ENCODE results near the gene GLYR1. TPM values are rescaled to one million over a fixed set of nuclear protein-coding genes. Genes with fewer than 3 reads are reported as not detected.

GLYR1 gene
- polyA plus RNA-seq, 1 donor from 2014 or later, result 78.6 TPM

DNA sequence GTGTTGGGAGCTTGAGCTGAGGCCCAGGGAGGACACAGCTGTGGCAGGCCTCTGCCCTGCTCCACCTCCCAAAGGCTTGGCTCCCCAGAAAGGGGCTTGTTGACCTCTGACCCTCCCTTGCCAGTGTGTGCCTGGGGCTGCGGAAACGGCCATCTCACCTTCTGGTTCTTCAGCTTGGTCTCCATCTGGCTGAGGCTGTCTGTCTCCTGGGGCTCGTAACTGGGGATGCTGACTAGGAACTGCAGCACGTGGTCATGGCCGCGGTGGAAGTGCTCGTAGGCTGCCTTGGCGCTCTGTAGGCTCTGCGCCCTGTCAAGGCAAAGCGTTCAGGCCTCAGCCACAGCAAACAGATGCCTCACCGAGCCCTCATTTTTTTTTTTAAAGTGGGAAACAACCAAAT lies 42.9 kb upstream of the GLYR1 start:
- no peaks in the 10 kb centered on the region for H3F3A ChIP-seq (ENCODE audit: insufficient read depth, low read length, poor library complexity, severe bottlenecking)
- H4K20me1 ChIP-seq (ENCODE audit: insufficient read depth), result no peaks in the 10 kb centered on the region
- no peaks in the 10 kb centered on the region for H3K9me3 ChIP-seq (ENCODE audit: low read length)
- no peak overlapping the region for H2AFZ ChIP-seq (ENCODE audit: low read depth, low read length)
- H3K36me3 ChIP-seq (ENCODE audit: insufficient read depth, low read length), result no peaks in the 10 kb centered on the region
- no peak overlapping the region for H3K4me3 ChIP-seq (ENCODE audit: low read length)
- H3K4me2 ChIP-seq (ENCODE audit: low read length), result no peak overlapping the region
- no peaks in the 10 kb centered on the region for H3K9me2 ChIP-seq (ENCODE audit: insufficient read depth, low read length)
- no peak overlapping the region for H3K9ac ChIP-seq (ENCODE audit: low read length)
- H3K27me3 ChIP-seq (ENCODE audit: insufficient read depth, low read depth, low read length), result no peaks in the 10 kb centered on the region
- H3K79me2 ChIP-seq (replicated peaks; ENCODE audit: insufficient read depth, low read length), result no peaks in the 10 kb centered on the region
- TF ChIP-seq, protein P1, sequence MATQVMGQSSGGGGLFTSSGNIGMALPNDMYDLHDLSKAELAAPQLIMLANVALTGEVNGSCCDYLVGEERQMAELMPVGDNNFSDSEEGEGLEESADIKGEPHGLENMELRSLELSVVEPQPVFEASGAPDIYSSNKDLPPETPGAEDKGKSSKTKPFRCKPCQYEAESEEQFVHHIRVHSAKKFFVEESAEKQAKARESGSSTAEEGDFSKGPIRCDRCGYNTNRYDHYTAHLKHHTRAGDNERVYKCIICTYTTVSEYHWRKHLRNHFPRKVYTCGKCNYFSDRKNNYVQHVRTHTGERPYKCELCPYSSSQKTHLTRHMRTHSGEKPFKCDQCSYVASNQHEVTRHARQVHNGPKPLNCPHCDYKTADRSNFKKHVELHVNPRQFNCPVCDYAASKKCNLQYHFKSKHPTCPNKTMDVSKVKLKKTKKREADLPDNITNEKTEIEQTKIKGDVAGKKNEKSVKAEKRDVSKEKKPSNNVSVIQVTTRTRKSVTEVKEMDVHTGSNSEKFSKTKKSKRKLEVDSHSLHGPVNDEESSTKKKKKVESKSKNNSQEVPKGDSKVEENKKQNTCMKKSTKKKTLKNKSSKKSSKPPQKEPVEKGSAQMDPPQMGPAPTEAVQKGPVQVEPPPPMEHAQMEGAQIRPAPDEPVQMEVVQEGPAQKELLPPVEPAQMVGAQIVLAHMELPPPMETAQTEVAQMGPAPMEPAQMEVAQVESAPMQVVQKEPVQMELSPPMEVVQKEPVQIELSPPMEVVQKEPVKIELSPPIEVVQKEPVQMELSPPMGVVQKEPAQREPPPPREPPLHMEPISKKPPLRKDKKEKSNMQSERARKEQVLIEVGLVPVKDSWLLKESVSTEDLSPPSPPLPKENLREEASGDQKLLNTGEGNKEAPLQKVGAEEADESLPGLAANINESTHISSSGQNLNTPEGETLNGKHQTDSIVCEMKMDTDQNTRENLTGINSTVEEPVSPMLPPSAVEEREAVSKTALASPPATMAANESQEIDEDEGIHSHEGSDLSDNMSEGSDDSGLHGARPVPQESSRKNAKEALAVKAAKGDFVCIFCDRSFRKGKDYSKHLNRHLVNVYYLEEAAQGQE (IDR thresholded peaks at IDR 0.05; ENCODE audit: borderline replicate concordance), result no peak
- no peak for TF ChIP-seq EZH2 (IDR thresholded peaks at IDR 0.05; ENCODE audit: borderline replicate concordance, insufficient read depth, low read length, poor library complexity, severe bottlenecking)
- TF ChIP-seq EP300 (conservative IDR thresholded peaks at IDR 0.05; ENCODE audit: poor library complexity, severe bottlenecking), result no peak
- no peak for TF ChIP-seq RAD21 (conservative IDR thresholded peaks at IDR 0.05)
- no peak for TF ChIP-seq TAF1 (IDR thresholded peaks at IDR 0.05; ENCODE audit: low read depth)
- no peak for TF ChIP-seq POLR2AphosphoS5 (IDR thresholded peaks at IDR 0.05)
- TF ChIP-seq, protein P2, sequence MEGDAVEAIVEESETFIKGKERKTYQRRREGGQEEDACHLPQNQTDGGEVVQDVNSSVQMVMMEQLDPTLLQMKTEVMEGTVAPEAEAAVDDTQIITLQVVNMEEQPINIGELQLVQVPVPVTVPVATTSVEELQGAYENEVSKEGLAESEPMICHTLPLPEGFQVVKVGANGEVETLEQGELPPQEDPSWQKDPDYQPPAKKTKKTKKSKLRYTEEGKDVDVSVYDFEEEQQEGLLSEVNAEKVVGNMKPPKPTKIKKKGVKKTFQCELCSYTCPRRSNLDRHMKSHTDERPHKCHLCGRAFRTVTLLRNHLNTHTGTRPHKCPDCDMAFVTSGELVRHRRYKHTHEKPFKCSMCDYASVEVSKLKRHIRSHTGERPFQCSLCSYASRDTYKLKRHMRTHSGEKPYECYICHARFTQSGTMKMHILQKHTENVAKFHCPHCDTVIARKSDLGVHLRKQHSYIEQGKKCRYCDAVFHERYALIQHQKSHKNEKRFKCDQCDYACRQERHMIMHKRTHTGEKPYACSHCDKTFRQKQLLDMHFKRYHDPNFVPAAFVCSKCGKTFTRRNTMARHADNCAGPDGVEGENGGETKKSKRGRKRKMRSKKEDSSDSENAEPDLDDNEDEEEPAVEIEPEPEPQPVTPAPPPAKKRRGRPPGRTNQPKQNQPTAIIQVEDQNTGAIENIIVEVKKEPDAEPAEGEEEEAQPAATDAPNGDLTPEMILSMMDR (IDR thresholded peaks at IDR 0.05; ENCODE audit: poor library complexity, severe bottlenecking), result no peak
- no peak for TF ChIP-seq SMC3 (conservative IDR thresholded peaks at IDR 0.05; ENCODE audit: poor library complexity)
- TF ChIP-seq MXI1 (conservative IDR thresholded peaks at IDR 0.05; ENCODE audit: poor library complexity, severe bottlenecking), result no peak
- H3K27ac ChIP-seq (ENCODE audit: low read length), result no peak overlapping the region

DNA sequence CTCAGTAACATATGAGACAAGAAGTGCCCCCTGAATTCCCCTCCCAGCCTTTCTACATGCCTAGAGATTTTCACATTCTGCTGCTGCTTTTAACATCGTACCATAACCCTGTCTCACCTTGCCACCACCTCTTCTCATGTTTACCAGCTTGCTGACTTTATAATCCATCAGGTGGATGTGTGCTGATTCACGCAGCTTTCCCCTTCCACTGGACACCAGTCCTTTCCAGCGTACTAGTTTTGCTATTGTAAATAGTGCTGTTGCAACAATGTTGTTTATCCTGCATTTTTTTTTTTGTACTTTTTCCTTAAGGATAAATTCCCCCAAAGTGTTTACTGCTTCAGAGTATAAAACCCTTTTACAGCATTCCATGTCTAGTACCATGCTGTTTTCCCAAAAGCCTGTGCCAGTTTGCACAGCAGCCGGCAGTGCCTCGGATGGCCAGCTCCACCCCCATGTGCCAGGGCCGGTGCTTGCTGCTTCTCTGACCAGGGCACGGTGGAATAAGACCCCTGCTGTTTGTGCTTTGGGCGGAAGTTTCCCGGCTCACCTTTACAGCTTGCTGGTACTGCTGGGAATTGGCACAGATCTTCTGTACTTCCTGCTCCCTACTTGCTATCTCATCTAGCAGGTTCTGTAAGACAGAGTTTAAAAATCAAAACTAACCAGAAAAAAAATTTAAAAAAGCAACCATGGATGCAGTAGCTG lies 41.5 kb upstream of the GLYR1 start:
- H3K9me3 ChIP-seq (ENCODE audit: low read length), result no peaks in the 10 kb centered on the region

More for the DNA sequence above, 41.5 kb upstream of the GLYR1 start:
- Histone ChIP-seq H3K9me2 (ENCODE audit: insufficient read depth, low read length) (no peaks in the 10 kb centered on the region), H3K27me3 (ENCODE audit: insufficient read depth, low read depth, low read length) (no peaks in the 10 kb centered on the region), H3K9ac (ENCODE audit: low read length) (no peak overlapping the region), H3K4me3 (ENCODE audit: low read length) (no peak overlapping the region), H4K20me1 (ENCODE audit: insufficient read depth) (no peaks in the 10 kb centered on the region), H3K36me3 (ENCODE audit: insufficient read depth, low read length) (no peaks in the 10 kb centered on the region), H3F3A (ENCODE audit: insufficient read depth, low read length, poor library complexity, severe bottlenecking) (no peaks in the 10 kb centered on the region), H2AFZ (ENCODE audit: low read depth, low read length) (no peak overlapping the region), H3K4me2 (ENCODE audit: low read length) (no peak overlapping the region), H3K27ac (ENCODE audit: low read length) (no peak overlapping the region), H3K79me2 (replicated peaks; ENCODE audit: insufficient read depth, low read length) (no peaks in the 10 kb centered on the region)
- TF ChIP-seq, protein P2 (IDR thresholded peaks at IDR 0.05; ENCODE audit: poor library complexity, severe bottlenecking), result no peak
- TF ChIP-seq EP300 (conservative IDR thresholded peaks at IDR 0.05; ENCODE audit: poor library complexity, severe bottlenecking) (no peak), MXI1 (conservative IDR thresholded peaks at IDR 0.05; ENCODE audit: poor library complexity, severe bottlenecking) (no peak), TAF1 (IDR thresholded peaks at IDR 0.05; ENCODE audit: low read depth) (no peak)

All from neural cell (in vitro differentiated cells).